Measurements from ENCODE around the gene RNU4-1. TPM values are rescaled to one million over a fixed set of nuclear protein-coding genes. Genes with fewer than 3 reads are reported as not detected.

Gene RNU4-1
- total and polyA plus RNA-seq, 2 experiments from 2014 or later: 6.0 TPM; not detected in 1

GRCh38 chr12:120262852-120263747, 29.9 kb downstream of the RNU4-1 start:
- H3K27me3 Mint-ChIP-seq (ENCODE audit: insufficient read depth, low read depth, poor library complexity): peaks cover 13% of the 10 kb centered on the region
- peaks cover 54% of the 10 kb centered on the region for H3K4me1 Mint-ChIP-seq
- TF ChIP-seq ZNF331 (CRISPR knock-in tag; IDR thresholded peaks at IDR 0.05; ENCODE audit: low read depth) (no peak), CTCF (conservative IDR thresholded peaks at IDR 0.05; ENCODE audit: low read depth in 2 of 2) (no peak), ZNF114 (CRISPR knock-in tag; IDR thresholded peaks at IDR 0.05) (no peak), POLR2AphosphoS5 (IDR thresholded peaks at IDR 0.05; ENCODE audit: low read depth) (no peak), NANOG (IDR thresholded peaks at IDR 0.05; ENCODE audit: borderline replicate concordance) (no peak), ZNF462 (CRISPR knock-in tag; IDR thresholded peaks at IDR 0.05) (no peak), STAT1 (IDR thresholded peaks at IDR 0.05; ENCODE audit: unreplicated experiment) (no peak), JUNB (IDR thresholded peaks at IDR 0.05; ENCODE audit: unreplicated experiment) (no peak), EZH2 (IDR thresholded peaks at IDR 0.05; ENCODE audit: low read depth, unreplicated experiment) (no peak), CREB1 (CRISPR knock-in tag; IDR thresholded peaks at IDR 0.05; ENCODE audit: low read depth) (no peak), EZH2phosphoT487 (IDR thresholded peaks at IDR 0.05; ENCODE audit: unreplicated experiment) (no peak)
- TF ChIP-seq, protein P1, sequence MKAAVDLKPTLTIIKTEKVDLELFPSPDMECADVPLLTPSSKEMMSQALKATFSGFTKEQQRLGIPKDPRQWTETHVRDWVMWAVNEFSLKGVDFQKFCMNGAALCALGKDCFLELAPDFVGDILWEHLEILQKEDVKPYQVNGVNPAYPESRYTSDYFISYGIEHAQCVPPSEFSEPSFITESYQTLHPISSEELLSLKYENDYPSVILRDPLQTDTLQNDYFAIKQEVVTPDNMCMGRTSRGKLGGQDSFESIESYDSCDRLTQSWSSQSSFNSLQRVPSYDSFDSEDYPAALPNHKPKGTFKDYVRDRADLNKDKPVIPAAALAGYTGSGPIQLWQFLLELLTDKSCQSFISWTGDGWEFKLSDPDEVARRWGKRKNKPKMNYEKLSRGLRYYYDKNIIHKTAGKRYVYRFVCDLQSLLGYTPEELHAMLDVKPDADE (IDR thresholded peaks at IDR 0.05): no peak
- TF ChIP-seq, protein P2, sequence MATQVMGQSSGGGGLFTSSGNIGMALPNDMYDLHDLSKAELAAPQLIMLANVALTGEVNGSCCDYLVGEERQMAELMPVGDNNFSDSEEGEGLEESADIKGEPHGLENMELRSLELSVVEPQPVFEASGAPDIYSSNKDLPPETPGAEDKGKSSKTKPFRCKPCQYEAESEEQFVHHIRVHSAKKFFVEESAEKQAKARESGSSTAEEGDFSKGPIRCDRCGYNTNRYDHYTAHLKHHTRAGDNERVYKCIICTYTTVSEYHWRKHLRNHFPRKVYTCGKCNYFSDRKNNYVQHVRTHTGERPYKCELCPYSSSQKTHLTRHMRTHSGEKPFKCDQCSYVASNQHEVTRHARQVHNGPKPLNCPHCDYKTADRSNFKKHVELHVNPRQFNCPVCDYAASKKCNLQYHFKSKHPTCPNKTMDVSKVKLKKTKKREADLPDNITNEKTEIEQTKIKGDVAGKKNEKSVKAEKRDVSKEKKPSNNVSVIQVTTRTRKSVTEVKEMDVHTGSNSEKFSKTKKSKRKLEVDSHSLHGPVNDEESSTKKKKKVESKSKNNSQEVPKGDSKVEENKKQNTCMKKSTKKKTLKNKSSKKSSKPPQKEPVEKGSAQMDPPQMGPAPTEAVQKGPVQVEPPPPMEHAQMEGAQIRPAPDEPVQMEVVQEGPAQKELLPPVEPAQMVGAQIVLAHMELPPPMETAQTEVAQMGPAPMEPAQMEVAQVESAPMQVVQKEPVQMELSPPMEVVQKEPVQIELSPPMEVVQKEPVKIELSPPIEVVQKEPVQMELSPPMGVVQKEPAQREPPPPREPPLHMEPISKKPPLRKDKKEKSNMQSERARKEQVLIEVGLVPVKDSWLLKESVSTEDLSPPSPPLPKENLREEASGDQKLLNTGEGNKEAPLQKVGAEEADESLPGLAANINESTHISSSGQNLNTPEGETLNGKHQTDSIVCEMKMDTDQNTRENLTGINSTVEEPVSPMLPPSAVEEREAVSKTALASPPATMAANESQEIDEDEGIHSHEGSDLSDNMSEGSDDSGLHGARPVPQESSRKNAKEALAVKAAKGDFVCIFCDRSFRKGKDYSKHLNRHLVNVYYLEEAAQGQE (IDR thresholded peaks at IDR 0.05; ENCODE audit: unreplicated experiment): no peak
- H3K36me3 Mint-ChIP-seq (ENCODE audit: low read depth): peaks cover 2% of the 10 kb centered on the region; the same call in 1 of the 3 replicates
- Histone ChIP-seq H2AFZ (no peak overlapping the region), H3K36me3 (ENCODE audit: insufficient read depth) (no peaks in the 10 kb centered on the region), H3K9me2 (ENCODE audit: insufficient read depth) (no peaks in the 10 kb centered on the region), H3F3A (replicated peaks; ENCODE audit: low read depth) (peaks cover 16% of the 10 kb centered on the region), H3K4me2 (peak overlapping the region; percentile 94), H4K20me1 (replicated peaks; ENCODE audit: insufficient read depth) (peaks cover 22% of the 10 kb centered on the region), H3K4me3 (peak overlapping the region; percentile 87; the same call in 1 of the 2 replicates), H3K27me3 (ENCODE audit: insufficient read depth) (no peaks in the 10 kb centered on the region), H3K4me1 (ENCODE audit: insufficient read depth) (peaks cover 39% of the 10 kb centered on the region), H3K79me2 (replicated peaks; ENCODE audit: insufficient read depth) (peaks cover 70% of the 10 kb centered on the region), H3K27ac (ENCODE audit: low read depth) (0 out of 2 replicates have a peak overlapping the region, but pooled peaks have one; percentile 39)
- DNase-seq (ENCODE audit: low spot score) (no peak), ATAC-seq (no peak)
- no peaks in the 10 kb centered on the region for H3K9me3 Mint-ChIP-seq
- H3K4me3 Mint-ChIP-seq: peak overlapping the region; percentile 82; the same call in 2 of the 3 replicates
- no peak overlapping the region for H3K27ac Mint-ChIP-seq

Data from GM23338 (cell line).